Loucy (cell line): ENCODE measurements around the gene RPL22.

ENCODE experiments used
- CTCF ChIP-seq: fragments of 200-600 bp; sonication (generic); conservative IDR thresholded peaks from 2 replicates; pipeline ENCODE4 v1.5.1; 2014; ENCODE audit warnings: mild to moderate bottlenecking, antibody characterized with exemption, low read length
- EZH2phosphoT487 ChIP-seq: fragments of 200-600 bp; IDR thresholded peaks from 2 replicates; pipeline ENCODE4 v1.6.1; 2018; ENCODE audit warnings: antibody characterized with exemption, mild to moderate bottlenecking, moderate library complexity, borderline replicate concordance

GRCh38 chr1:6207921-6208320, 8.5 kb upstream of the RPL22 start:
- TF ChIP-seq CTCF (no peak), EZH2phosphoT487 (no peak)
